Measurements from ENCODE around the gene PLIN3.
A peak's percentile ranks its signal among the peaks of the same experiment; 100 is the strongest.
"Not testable (repeated sequence)": the region's sequence is repeated elsewhere in the genome, so short reads cannot be mapped to it uniquely, and the experiment has no call there.

The PLIN3 gene

GRCh38 chr19:4877753-4878490 lies 10.5 kb upstream of the PLIN3 start:
- Mint-ChIP-seq H3K36me3 (ENCODE audit: low read depth) (no peaks in the 10 kb centered on the region), H3K4me1 (ENCODE audit: low read depth) (peaks cover 11% of the 10 kb centered on the region), H3K27ac (no peak overlapping the region), H3K9me3 (no peaks in the 10 kb centered on the region), H3K27me3 (peaks cover 13% of the 10 kb centered on the region), H3K4me3 (no peak overlapping the region)
- intact Hi-C loops (cut with micrococcal nuclease) = no loop called here

GRCh38 chr19:4873930-4874329 lies 6.5 kb upstream of the PLIN3 start:
- H3K27me3 Mint-ChIP-seq = peaks cover 12% of the 10 kb centered on the region
- intact Hi-C loops (cut with micrococcal nuclease) = no loop called here

GRCh38 chr19:4871711-4872110 lies 4.2 kb upstream of the PLIN3 start:
- intact Hi-C loops (cut with micrococcal nuclease) = loop anchor here (1.0 kb wide), 2 partner anchors 40 to 160 kb away; no protein-coding TSS in a partner anchor
- peaks cover 13% of the 10 kb centered on the region for H3K36me3 Mint-ChIP-seq (ENCODE audit: low read depth)
- H3K4me3 Mint-ChIP-seq = no peak overlapping the region
- peaks cover 50% of the 10 kb centered on the region for H3K4me1 Mint-ChIP-seq (ENCODE audit: low read depth)
- H3K27me3 Mint-ChIP-seq = no peaks in the 10 kb centered on the region
- no peaks in the 10 kb centered on the region for H3K9me3 Mint-ChIP-seq
- H3K27ac Mint-ChIP-seq = peak overlapping the region; percentile 65

More at GRCh38 chr19:4873930-4874329, 6.5 kb upstream of the PLIN3 start:
- Mint-ChIP-seq H3K27ac (no peak overlapping the region), H3K36me3 (ENCODE audit: low read depth) (no peaks in the 10 kb centered on the region), H3K9me3 (no peaks in the 10 kb centered on the region), H3K4me1 (ENCODE audit: low read depth) (peaks cover 48% of the 10 kb centered on the region), H3K4me3 (no peak overlapping the region)

- Mint-ChIP-seq H3K4me3 (no peak overlapping the region), H3K36me3 (ENCODE audit: low read depth) (peaks cover 26% of the 10 kb centered on the region), H3K4me1 (ENCODE audit: low read depth) (peaks cover 66% of the 10 kb centered on the region), H3K27ac (peak overlapping the region; percentile 96), H3K27me3 (no peaks in the 10 kb centered on the region), H3K9me3 (no peaks in the 10 kb centered on the region)
- intact Hi-C loops (cut with micrococcal nuclease) = no loop called here
Measured at GRCh38 chr19:4870025-4870700, 2.7 kb upstream of the PLIN3 start.

- peaks cover 42% of the 10 kb centered on the region for H3K36me3 Mint-ChIP-seq (ENCODE audit: low read depth)
- no peaks in the 10 kb centered on the region for H3K27me3 Mint-ChIP-seq
- intact Hi-C loops (cut with micrococcal nuclease) = no loop called here
- H3K4me1 Mint-ChIP-seq (ENCODE audit: low read depth) = peaks cover 81% of the 10 kb centered on the region
- H3K9me3 Mint-ChIP-seq = no peaks in the 10 kb centered on the region
- H3K27ac Mint-ChIP-seq = peak overlapping the region; percentile 96
- H3K4me3 Mint-ChIP-seq = peak overlapping the region; percentile 91
Measured at GRCh38 chr19:4868286-4868834, 893 bp upstream of the PLIN3 start.

GRCh38 chr19:4866595-4867424 lies 657 bp downstream of the PLIN3 start:
- Mint-ChIP-seq H3K4me3 (peak overlapping the region; percentile 91), H3K9me3 (no peaks in the 10 kb centered on the region), H3K27me3 (no peaks in the 10 kb centered on the region), H3K27ac (peak overlapping the region; percentile 96), H3K4me1 (ENCODE audit: low read depth) (peaks cover 70% of the 10 kb centered on the region), H3K36me3 (ENCODE audit: low read depth) (peaks cover 56% of the 10 kb centered on the region)
- intact Hi-C loops (cut with micrococcal nuclease) = no loop called here

- H3K4me3 Mint-ChIP-seq = no peak overlapping the region
- no peaks in the 10 kb centered on the region for H3K9me3 Mint-ChIP-seq
- H3K36me3 Mint-ChIP-seq (ENCODE audit: low read depth) = peaks cover 95% of the 10 kb centered on the region
- no peaks in the 10 kb centered on the region for H3K27me3 Mint-ChIP-seq
- H3K4me1 Mint-ChIP-seq (ENCODE audit: low read depth) = peaks cover 25% of the 10 kb centered on the region
- intact Hi-C loops (cut with micrococcal nuclease) = no loop called here
- no peak overlapping the region for H3K27ac Mint-ChIP-seq
Measured at GRCh38 chr19:4861147-4861546, 6.3 kb downstream of the PLIN3 start.

GRCh38 chr19:4859697-4860096 lies 7.8 kb downstream of the PLIN3 start:
- Mint-ChIP-seq H3K4me3 (no peak overlapping the region), H3K36me3 (ENCODE audit: low read depth) (peaks cover 97% of the 10 kb centered on the region), H3K9me3 (no peaks in the 10 kb centered on the region), H3K4me1 (ENCODE audit: low read depth) (peaks cover 11% of the 10 kb centered on the region), H3K27ac (no peak overlapping the region), H3K27me3 (no peaks in the 10 kb centered on the region)
- intact Hi-C loops (cut with micrococcal nuclease) = no loop called here

GRCh38 chr19:4856468-4856867 lies 11.0 kb downstream of the PLIN3 start:
- H3K9me3 Mint-ChIP-seq; H3K27ac Mint-ChIP-seq; H3K4me3 Mint-ChIP-seq; H3K27me3 Mint-ChIP-seq; intact Hi-C loops (cut with micrococcal nuclease): not testable (repeated sequence)
- Mint-ChIP-seq H3K4me1 (ENCODE audit: low read depth) (peaks cover 11% of the 10 kb centered on the region), H3K36me3 (ENCODE audit: low read depth) (peaks cover 100% of the 10 kb centered on the region)

- intact Hi-C loops (cut with micrococcal nuclease); H3K27ac Mint-ChIP-seq; H3K9me3 Mint-ChIP-seq; H3K27me3 Mint-ChIP-seq; H3K4me3 Mint-ChIP-seq: not testable (repeated sequence)
- peaks cover 13% of the 10 kb centered on the region for H3K4me1 Mint-ChIP-seq (ENCODE audit: low read depth)
- peaks cover 98% of the 10 kb centered on the region for H3K36me3 Mint-ChIP-seq (ENCODE audit: low read depth)
Measured at GRCh38 chr19:4853506-4853905, 14.0 kb downstream of the PLIN3 start.

- intact Hi-C loops (cut with micrococcal nuclease) = no loop called here
- Mint-ChIP-seq H3K27ac (no peak overlapping the region), H3K4me3 (no peak overlapping the region), H3K4me1 (ENCODE audit: low read depth) (peaks cover 13% of the 10 kb centered on the region), H3K36me3 (ENCODE audit: low read depth) (peaks cover 98% of the 10 kb centered on the region), H3K27me3 (no peaks in the 10 kb centered on the region), H3K9me3 (no peaks in the 10 kb centered on the region)
Measured at GRCh38 chr19:4852484-4852883, 15.0 kb downstream of the PLIN3 start.

GRCh38 chr19:4851551-4852290 lies 15.7 kb downstream of the PLIN3 start:
- intact Hi-C loops (cut with micrococcal nuclease) = loop anchor here (2.0 kb wide), 1 partner anchor 43 kb away; no protein-coding TSS in a partner anchor
- Mint-ChIP-seq H3K4me1 (ENCODE audit: low read depth) (peaks cover 13% of the 10 kb centered on the region), H3K9me3 (no peaks in the 10 kb centered on the region), H3K27ac (peak overlapping the region; percentile 70), H3K4me3 (no peak overlapping the region), H3K36me3 (ENCODE audit: low read depth) (peaks cover 98% of the 10 kb centered on the region), H3K27me3 (no peaks in the 10 kb centered on the region)

- no peak overlapping the region for H3K27ac Mint-ChIP-seq
- H3K27me3 Mint-ChIP-seq = no peaks in the 10 kb centered on the region
- H3K4me3 Mint-ChIP-seq = no peak overlapping the region
- H3K36me3 Mint-ChIP-seq (ENCODE audit: low read depth) = peaks cover 98% of the 10 kb centered on the region
- intact Hi-C loops (cut with micrococcal nuclease) = no loop called here
- peaks cover 18% of the 10 kb centered on the region for H3K4me1 Mint-ChIP-seq (ENCODE audit: low read depth)
- H3K9me3 Mint-ChIP-seq = no peaks in the 10 kb centered on the region
Measured at GRCh38 chr19:4849019-4849418, 18.4 kb downstream of the PLIN3 start.

All from dendritic cell treated with granulocyte-macrophage colony-stimulating factor and Interleukin-4, amounts not matched to agents 40 ng/mL and 50 ng/mL, for 4 days (primary cell).